Bronchial epithelial cell (primary cell): Measurements from ENCODE around the gene HOXB7. TPM values are rescaled to one million over a fixed set of nuclear protein-coding genes. Genes with fewer than 3 reads are reported as not detected.

Experiments
- DNase-seq: peaks from one replicate; pipeline ENCODE4 v3.0.0-alpha.2; 2010; ENCODE audit warnings: low read depth
- FAIRE-seq: peaks from 2 replicates; lab custom pipeline; 2011; peaks lifted over from hg19 to GRCh38; lab: Jason Lieb, UNC
- H3K27me3 ChIP-seq: 2 replicates; pipeline ENCODE4 v1.5.1; 2011; ENCODE audit warnings: low read length; ENCODE audit not compliant: control insufficient read depth, insufficient read depth
- H3K36me3 ChIP-seq: 2 replicates; pipeline ENCODE4 v1.5.1; 2011; ENCODE audit warnings: low read length; ENCODE audit not compliant: control insufficient read depth, insufficient read depth
- H3K4me3 ChIP-seq: 2 replicates; pipeline ENCODE4 v1.5.1; 2011; ENCODE audit warnings: mild to moderate bottlenecking, low read depth, low read length, control low read depth
- CTCF ChIP-seq: IDR thresholded peaks from 2 replicates; pipeline ENCODE4 v1.5.1; 2011; ENCODE audit warnings: mild to moderate bottlenecking, moderate library complexity, low read length, control low read depth, inconsistent platforms; ENCODE audit not compliant: insufficient read depth, severe bottlenecking
- total RNA-seq: library from RNA; depleted of rRNA; stranded (reverse); fragments of >200 nt; gene quantifications from 2 replicates; pipeline ENCODE4 v1.2.1, GENCODE V29; 2014

Gene HOXB7
- total RNA-seq, 1 donor from 2014 or later = not detected

- DNase-seq = no peak
- TF ChIP-seq CTCF = no peak
- no peak overlapping the region for H3K4me3 ChIP-seq
- FAIRE-seq = no peak
- H3K27me3 ChIP-seq = peaks cover 82% of the 10 kb centered on the region
- H3K36me3 ChIP-seq = no peaks in the 10 kb centered on the region
Measured at GRCh38 chr17:48571826-48572417, 38.9 kb downstream of the HOXB7 start.

- Histone ChIP-seq H3K36me3 (no peaks in the 10 kb centered on the region), H3K4me3 (no peak overlapping the region), H3K27me3 (peaks cover 83% of the 10 kb centered on the region)
- DNase-seq = no peak
- FAIRE-seq = no peak
- no peak for TF ChIP-seq CTCF
Measured at GRCh38 chr17:48571024-48571818, 39.6 kb downstream of the HOXB7 start.

- H3K4me3 ChIP-seq = no peak overlapping the region
- FAIRE-seq (no peak), DNase-seq (no peak)
- H3K27me3 ChIP-seq = peaks cover 84% of the 10 kb centered on the region
- TF ChIP-seq CTCF = no peak
- H3K36me3 ChIP-seq = no peaks in the 10 kb centered on the region
Measured at GRCh38 chr17:48570325-48571023, 40.3 kb downstream of the HOXB7 start.

GRCh38 chr17:48569674-48570324, 41.0 kb downstream of the HOXB7 start:
- Histone ChIP-seq H3K36me3 (no peaks in the 10 kb centered on the region), H3K27me3 (peaks cover 84% of the 10 kb centered on the region), H3K4me3 (no peak overlapping the region)
- DNase-seq (no peak), FAIRE-seq (no peak)
- no peak for TF ChIP-seq CTCF

GRCh38 chr17:48569240-48569582, 41.6 kb downstream of the HOXB7 start:
- FAIRE-seq = no peak
- H3K4me3 ChIP-seq = no peak overlapping the region
- no peaks in the 10 kb centered on the region for H3K36me3 ChIP-seq
- DNase-seq = no peak
- peaks cover 84% of the 10 kb centered on the region for H3K27me3 ChIP-seq
- TF ChIP-seq CTCF = no peak
